GM12865 (cell line): ENCODE measurements around the gene NTPCR.
"Not testable (repeated sequence)": the region's sequence is repeated elsewhere in the genome, so short reads cannot be mapped to it uniquely, and the experiment has no call there.

Experiments
- DNase-seq: peaks from one replicate; pipeline ENCODE4 v3.0.0; 2010; ENCODE audit warnings: low read depth
- H3K4me3 ChIP-seq: 2 replicates; pipeline ENCODE4 v1.5.1; 2011; ENCODE audit warnings: mild to moderate bottlenecking, low read depth, low read length, control low read depth
- CTCF ChIP-seq: IDR thresholded peaks from 2 replicates; pipeline ENCODE4 v1.5.1; 2011; ENCODE audit warnings: low read length, control low read depth, low read depth, inconsistent platforms; ENCODE audit not compliant: insufficient read depth; ENCODE audit errors: missing control alignments

Gene NTPCR

GRCh38 chr1:232905331-232906034 is 44.9 kb upstream of the NTPCR start:
- TF ChIP-seq CTCF = no peak
- no peak overlapping the region for H3K4me3 ChIP-seq
- no peak for DNase-seq

GRCh38 chr1:232906441-232906840 is 44.0 kb upstream of the NTPCR start:
- DNase-seq = no peak
- no peak for TF ChIP-seq CTCF
- H3K4me3 ChIP-seq = no peak overlapping the region

DNA sequence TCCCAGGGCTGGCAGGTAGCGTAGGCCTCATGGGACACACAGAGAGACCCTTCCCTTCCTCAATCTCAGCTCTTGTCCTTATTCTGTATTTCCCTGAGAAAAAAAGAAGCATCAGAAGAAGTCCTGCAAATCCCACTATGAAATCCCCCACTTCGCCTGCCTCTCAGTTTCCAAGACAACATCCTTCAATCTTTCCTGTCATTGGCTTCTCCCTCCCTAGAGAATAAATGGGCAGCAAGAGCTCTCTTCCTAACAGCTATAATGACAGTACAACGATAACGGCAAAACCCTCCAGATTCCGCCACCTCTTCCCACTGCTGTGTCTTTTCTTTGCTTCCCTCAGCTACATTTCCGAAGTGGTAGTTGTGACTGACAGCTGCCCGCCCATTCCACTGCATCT is 41.6 kb upstream of the NTPCR start:
- DNase-seq = no peak
- H3K4me3 ChIP-seq = no peak overlapping the region
- TF ChIP-seq CTCF = no peak

DNA sequence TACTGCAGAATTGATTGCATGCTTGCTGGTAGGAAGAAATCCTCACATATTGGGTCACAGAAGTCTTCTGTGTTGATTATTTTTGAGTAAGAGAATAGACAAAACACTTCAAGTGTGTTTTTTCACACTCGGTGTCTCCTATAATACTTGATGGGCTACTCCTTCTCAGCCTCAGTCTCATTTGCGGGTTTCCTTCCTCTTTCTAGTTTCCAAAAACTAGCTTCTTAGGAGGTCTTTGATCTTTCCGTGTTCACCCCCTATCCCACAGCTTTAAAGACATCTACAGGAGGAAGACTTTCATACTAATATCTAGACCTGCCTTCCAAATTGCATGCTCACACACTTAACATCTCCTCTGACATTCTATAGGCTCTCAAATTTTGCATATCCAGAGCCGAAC is 40.7 kb upstream of the NTPCR start:
- TF ChIP-seq CTCF = no peak
- DNase-seq = no peak
- no peak overlapping the region for H3K4me3 ChIP-seq

DNA sequence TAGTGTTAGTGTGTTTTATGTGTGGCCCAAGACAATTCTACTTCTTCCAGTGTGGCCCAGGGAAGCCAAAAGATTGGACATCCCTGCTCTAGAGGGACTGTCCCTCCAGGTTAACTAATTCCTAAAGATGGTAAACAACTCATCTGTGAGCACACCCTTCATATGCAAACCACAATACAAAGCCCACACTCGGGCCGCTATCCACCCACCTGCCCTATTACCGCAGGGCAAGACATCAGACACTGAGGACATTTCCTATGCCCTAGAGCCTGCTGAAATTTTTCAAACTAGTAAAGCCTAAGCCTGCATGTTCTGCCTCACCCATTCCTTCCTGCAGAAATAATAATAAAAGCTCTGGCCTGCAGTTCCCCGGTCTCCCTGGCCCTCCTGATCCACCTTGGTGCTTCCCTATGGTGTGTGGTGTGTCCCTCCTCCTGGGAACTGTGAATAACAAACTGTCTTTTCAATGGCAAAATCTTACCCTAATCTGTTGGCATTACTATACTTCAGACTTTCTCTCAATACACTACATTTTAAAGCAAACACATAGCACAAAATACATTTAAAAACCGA is 39.3 kb upstream of the NTPCR start:
- H3K4me3 ChIP-seq = no peak overlapping the region
- no peak for DNase-seq

DNA sequence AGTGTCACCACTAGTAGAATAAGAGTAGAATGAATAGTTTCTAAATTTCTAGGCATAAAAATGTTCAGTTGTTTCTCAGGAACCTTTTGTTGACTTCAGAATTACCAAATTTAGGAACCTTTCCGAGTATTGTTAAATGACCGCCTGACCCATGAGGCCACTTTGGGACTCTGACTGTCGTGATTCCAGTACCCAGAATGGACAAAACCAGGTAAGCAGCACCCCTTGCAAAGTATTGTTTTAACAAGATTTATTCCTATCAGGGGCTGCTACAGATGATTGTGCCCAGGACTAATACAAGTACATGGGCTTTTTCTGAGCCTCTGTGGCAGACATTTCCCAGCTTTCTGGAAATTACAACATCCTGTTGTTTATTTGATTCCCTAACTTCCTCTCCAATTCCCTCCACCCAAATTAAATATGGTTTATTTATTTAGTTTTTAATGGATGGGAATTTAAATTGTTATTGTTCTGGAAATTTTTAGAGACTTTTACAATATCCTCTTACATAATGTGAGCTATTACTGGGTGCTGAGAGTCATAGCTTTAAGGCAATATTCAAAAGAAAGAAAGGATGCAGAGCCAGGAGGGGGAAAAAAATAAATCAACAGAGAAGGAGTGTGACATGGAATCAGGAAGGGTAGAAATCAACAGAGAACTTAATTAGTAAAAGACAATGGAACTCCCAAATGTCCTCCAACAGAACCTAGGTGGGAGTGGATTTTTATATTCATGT is 37.4 kb upstream of the NTPCR start:
- no peak overlapping the region for H3K4me3 ChIP-seq
- DNase-seq = no peak
- TF ChIP-seq CTCF = no peak

More for the DNA sequence above, 39.3 kb upstream of the NTPCR start:
- no peak for TF ChIP-seq CTCF

DNA sequence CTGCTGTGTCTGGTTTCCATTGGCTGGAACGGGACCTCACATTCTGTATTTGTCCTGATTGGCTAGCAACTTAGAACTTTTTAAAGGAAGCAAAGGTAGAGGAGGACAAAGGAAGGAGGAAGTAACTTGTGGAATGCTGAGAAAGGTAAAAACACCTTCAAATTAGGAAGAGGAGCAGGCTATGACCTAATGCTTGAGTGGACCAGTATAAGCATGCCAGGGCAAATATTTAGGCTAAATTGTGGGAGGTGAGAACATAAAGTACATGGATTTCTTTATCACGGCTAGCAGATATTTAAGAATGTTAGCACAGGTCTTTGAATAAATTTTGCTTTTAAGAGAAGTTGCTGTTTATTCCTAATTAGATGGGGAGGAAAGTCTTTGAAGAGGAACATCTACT is 36.1 kb upstream of the NTPCR start:
- H3K4me3 ChIP-seq, DNase-seq: not testable (repeated sequence)
